ENCODE measurements around the gene DUSP11. TPM values are rescaled to one million over a fixed set of nuclear protein-coding genes. Genes with fewer than 3 reads are reported as not detected.

DUSP11 gene
- total and polyA plus RNA-seq, 9 of the 15 experiments (the other 6 are each of a cell fraction or from before 2014, with no cell fraction given): 20.7 to 79.8 (median 29.3) TPM

- TF ChIP-seq STAT6 (CRISPR knock-in tag; IDR thresholded peaks at IDR 0.05): no peak
- no peak for TF ChIP-seq CHD7 (IDR thresholded peaks at IDR 0.05; ENCODE audit: low read depth, low read length)
- peak; percentile 39; the same call in 1 of the 2 replicates for TF ChIP-seq TOE1 (IDR thresholded peaks at IDR 0.05; ENCODE audit: borderline replicate concordance)
- no peak for TF ChIP-seq TOE1 (CRISPR knock-in tag; IDR thresholded peaks at IDR 0.05; ENCODE audit: borderline replicate concordance, low read depth)
- TF ChIP-seq NCOA6 (IDR thresholded peaks at IDR 0.05): no peak
- no peak for TF ChIP-seq THRA (IDR thresholded peaks at IDR 0.05)
- no peak for TF ChIP-seq ERF (CRISPR knock-in tag; IDR thresholded peaks at IDR 0.05)
- peak; percentile 82 for TF ChIP-seq HCFC1 (IDR thresholded peaks at IDR 0.05; ENCODE audit: low read depth, low read length)
These were observed 42.8 kb downstream of the DUSP11 start, which contains the start of gene TPRKB (continued) for GRCh38 chr2:73736855-73737779.
